ENCODE results near the gene SLC1A2.

DNA sequence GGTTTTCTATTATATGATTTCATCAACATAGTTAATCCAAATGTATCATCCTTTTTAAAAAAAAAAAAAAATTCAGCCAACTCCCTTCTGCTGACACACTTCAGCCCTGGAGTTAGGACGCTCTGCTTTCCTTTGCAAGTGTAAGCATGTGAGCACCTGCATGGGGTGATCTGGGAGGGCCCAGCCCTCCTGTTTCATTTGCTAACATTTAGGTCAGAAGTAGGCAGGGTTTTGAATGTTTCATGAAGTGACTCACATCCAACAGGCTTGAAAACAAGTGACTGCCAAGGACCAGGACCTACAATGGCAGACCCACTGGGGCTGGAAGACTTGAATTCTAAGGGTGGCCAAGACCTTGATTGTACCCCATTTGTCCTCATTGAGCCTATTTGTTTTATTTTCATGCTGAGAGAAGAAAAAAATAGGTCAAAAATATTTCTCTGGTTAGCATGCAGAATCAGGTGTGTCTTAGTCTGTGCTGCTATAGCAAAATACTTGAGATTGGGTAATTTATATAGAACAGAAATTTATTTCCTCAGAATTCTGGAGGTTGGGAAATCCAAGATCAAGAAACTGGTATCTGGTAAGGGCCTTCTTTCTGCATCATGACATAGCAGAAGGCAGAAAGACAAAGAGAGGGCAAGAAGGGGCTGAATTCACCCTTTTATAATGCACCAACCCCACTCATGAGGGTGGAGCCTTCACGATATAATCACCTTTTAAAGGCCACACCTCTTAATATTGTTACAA lies 142.8 kb downstream of the SLC1A2 start:
- TF ChIP-seq, protein P1, sequence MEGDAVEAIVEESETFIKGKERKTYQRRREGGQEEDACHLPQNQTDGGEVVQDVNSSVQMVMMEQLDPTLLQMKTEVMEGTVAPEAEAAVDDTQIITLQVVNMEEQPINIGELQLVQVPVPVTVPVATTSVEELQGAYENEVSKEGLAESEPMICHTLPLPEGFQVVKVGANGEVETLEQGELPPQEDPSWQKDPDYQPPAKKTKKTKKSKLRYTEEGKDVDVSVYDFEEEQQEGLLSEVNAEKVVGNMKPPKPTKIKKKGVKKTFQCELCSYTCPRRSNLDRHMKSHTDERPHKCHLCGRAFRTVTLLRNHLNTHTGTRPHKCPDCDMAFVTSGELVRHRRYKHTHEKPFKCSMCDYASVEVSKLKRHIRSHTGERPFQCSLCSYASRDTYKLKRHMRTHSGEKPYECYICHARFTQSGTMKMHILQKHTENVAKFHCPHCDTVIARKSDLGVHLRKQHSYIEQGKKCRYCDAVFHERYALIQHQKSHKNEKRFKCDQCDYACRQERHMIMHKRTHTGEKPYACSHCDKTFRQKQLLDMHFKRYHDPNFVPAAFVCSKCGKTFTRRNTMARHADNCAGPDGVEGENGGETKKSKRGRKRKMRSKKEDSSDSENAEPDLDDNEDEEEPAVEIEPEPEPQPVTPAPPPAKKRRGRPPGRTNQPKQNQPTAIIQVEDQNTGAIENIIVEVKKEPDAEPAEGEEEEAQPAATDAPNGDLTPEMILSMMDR (conservative IDR thresholded peaks at IDR 0.05; ENCODE audit: low read depth, low read length): no peak
- TF ChIP-seq POLR2A (IDR thresholded peaks at IDR 0.05; ENCODE audit: low read depth, low read length): no peak
- TF ChIP-seq FOS (IDR thresholded peaks at IDR 0.05; ENCODE audit: low read depth, low read length): no peak
- no peak for TF ChIP-seq RFX5 (IDR thresholded peaks at IDR 0.05; ENCODE audit: low read depth, low read length)
- TF ChIP-seq MXI1 (IDR thresholded peaks at IDR 0.05; ENCODE audit: borderline replicate concordance, low read depth, low read length): no peak
- TF ChIP-seq, protein P2, sequence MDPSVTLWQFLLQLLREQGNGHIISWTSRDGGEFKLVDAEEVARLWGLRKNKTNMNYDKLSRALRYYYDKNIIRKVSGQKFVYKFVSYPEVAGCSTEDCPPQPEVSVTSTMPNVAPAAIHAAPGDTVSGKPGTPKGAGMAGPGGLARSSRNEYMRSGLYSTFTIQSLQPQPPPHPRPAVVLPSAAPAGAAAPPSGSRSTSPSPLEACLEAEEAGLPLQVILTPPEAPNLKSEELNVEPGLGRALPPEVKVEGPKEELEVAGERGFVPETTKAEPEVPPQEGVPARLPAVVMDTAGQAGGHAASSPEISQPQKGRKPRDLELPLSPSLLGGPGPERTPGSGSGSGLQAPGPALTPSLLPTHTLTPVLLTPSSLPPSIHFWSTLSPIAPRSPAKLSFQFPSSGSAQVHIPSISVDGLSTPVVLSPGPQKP (IDR thresholded peaks at IDR 0.05; ENCODE audit: borderline replicate concordance, low read depth, low read length): no peak
- TF ChIP-seq MAFK (IDR thresholded peaks at IDR 0.05; ENCODE audit: low read depth, low read length): no peak
- no peak for TF ChIP-seq RAD21 (IDR thresholded peaks at IDR 0.05; ENCODE audit: low read length)
- TF ChIP-seq CEBPB (IDR thresholded peaks at IDR 0.05; ENCODE audit: low read depth, low read length): no peak
- no peak for TF ChIP-seq CHD1 (IDR thresholded peaks at IDR 0.05; ENCODE audit: low read depth, low read length)
- no peak for TF ChIP-seq SMC3 (IDR thresholded peaks at IDR 0.05; ENCODE audit: low read depth, low read length)

Measured in IMR-90 (cell line).